ENCODE results near the gene LPIN1. TPM values are rescaled to one million over a fixed set of nuclear protein-coding genes. Genes with fewer than 3 reads are reported as not detected.

LPIN1 gene
- total RNA-seq, 1 donor from 2014 or later: 23.4 TPM

DNA sequence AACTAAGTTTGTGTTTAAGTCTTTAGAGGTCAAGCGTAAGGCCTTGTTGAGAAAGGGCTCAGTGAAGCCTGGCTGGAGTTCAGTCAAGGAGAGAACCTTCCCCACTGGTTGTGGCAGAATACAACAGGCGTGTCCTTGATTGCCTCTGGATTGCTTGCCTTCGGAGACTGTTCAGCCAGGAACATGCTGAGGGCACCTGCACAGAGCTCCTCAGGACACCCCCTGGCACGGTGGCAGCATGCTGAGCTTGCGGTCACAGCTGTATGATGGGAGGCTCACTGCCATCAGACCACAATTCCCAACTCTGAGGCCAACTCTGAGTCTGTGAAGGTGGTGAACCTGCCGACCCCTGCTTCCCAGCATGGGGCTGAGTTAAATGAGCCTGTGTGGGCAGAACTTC, 130.0 kb downstream of the LPIN1 start:
- no peaks in the 10 kb centered on the region for H3K9me3 Mint-ChIP-seq (ENCODE audit: unreplicated experiment)
- H3K4me3 ChIP-seq (ENCODE audit: insufficient read depth, low read depth, low read length): no peak overlapping the region
- TF ChIP-seq EZH2 (IDR thresholded peaks at IDR 0.05; ENCODE audit: insufficient read depth, low read length): no peak
- TF ChIP-seq, protein P1, sequence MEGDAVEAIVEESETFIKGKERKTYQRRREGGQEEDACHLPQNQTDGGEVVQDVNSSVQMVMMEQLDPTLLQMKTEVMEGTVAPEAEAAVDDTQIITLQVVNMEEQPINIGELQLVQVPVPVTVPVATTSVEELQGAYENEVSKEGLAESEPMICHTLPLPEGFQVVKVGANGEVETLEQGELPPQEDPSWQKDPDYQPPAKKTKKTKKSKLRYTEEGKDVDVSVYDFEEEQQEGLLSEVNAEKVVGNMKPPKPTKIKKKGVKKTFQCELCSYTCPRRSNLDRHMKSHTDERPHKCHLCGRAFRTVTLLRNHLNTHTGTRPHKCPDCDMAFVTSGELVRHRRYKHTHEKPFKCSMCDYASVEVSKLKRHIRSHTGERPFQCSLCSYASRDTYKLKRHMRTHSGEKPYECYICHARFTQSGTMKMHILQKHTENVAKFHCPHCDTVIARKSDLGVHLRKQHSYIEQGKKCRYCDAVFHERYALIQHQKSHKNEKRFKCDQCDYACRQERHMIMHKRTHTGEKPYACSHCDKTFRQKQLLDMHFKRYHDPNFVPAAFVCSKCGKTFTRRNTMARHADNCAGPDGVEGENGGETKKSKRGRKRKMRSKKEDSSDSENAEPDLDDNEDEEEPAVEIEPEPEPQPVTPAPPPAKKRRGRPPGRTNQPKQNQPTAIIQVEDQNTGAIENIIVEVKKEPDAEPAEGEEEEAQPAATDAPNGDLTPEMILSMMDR (IDR thresholded peaks at IDR 0.05; ENCODE audit: insufficient read depth, low read depth, low read length): no peak

DNA sequence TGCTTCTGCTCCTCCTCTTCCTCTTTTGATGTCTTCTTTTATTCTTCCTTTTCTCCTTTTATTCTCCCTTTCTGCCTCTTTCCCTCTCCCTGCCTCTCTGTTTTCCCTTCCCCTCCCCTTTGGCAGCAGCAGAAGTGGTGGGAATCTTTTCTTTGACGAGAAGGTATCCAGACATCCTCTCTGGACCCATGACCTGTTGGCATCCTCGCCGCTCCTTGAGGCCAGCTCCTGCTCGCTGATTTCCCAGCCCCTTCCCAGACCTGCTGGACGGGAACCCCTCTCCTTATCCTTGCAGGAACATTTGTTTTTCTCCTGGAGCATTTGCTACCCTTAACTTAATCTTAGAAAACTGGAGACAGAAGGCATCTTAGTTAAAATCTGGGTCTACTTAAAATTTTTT, 130.5 kb downstream of the LPIN1 start:
- Histone ChIP-seq H3K36me3 (ENCODE audit: insufficient read depth, low read length) (no peaks in the 10 kb centered on the region), H3K4me3 (ENCODE audit: insufficient read depth, low read depth, low read length) (no peak overlapping the region), H3K9ac (ENCODE audit: low read length) (no peak overlapping the region), H3K9me3 (ENCODE audit: insufficient read depth, low read depth, low read length) (no peaks in the 10 kb centered on the region), H3K4me2 (ENCODE audit: low read length) (no peak overlapping the region), H4K20me1 (ENCODE audit: insufficient read depth, low read length) (no peaks in the 10 kb centered on the region), H3K4me1 (ENCODE audit: insufficient read depth, low read length) (no peaks in the 10 kb centered on the region), H2AFZ (ENCODE audit: low read depth, low read length) (no peak overlapping the region), H3K27me3 (ENCODE audit: insufficient read depth, low read length) (no peaks in the 10 kb centered on the region), H3K27ac (ENCODE audit: low read depth, low read length) (no peak overlapping the region), H3K79me2 (ENCODE audit: insufficient read depth, low read length) (no peaks in the 10 kb centered on the region)
- no peak for TF ChIP-seq EZH2 (IDR thresholded peaks at IDR 0.05; ENCODE audit: insufficient read depth, low read length)
- DNase-seq (ENCODE audit: low read depth): no peak
- Mint-ChIP-seq H3K36me3 (ENCODE audit: low read depth, unreplicated experiment) (no peaks in the 10 kb centered on the region), H3K27me3 (ENCODE audit: low read depth, unreplicated experiment) (peaks cover 26% of the 10 kb centered on the region), H3K9me3 (ENCODE audit: unreplicated experiment) (no peaks in the 10 kb centered on the region), H3K4me3 (ENCODE audit: unreplicated experiment) (no peak overlapping the region), H3K4me1 (ENCODE audit: low read depth, unreplicated experiment) (no peaks in the 10 kb centered on the region), H3K27ac (ENCODE audit: unreplicated experiment) (no peak overlapping the region)
- FAIRE-seq: no peak

More for the DNA sequence above, 130.0 kb downstream of the LPIN1 start:
- no peaks in the 10 kb centered on the region for H3K36me3 ChIP-seq (ENCODE audit: insufficient read depth, low read length)
- H3K9me3 ChIP-seq (ENCODE audit: insufficient read depth, low read depth, low read length): no peaks in the 10 kb centered on the region
- no peak overlapping the region for H3K4me2 ChIP-seq (ENCODE audit: low read length)
- Mint-ChIP-seq H3K4me3 (ENCODE audit: unreplicated experiment) (no peak overlapping the region), H3K36me3 (ENCODE audit: low read depth, unreplicated experiment) (no peaks in the 10 kb centered on the region), H3K27ac (ENCODE audit: unreplicated experiment) (no peak overlapping the region), H3K4me1 (ENCODE audit: low read depth, unreplicated experiment) (no peaks in the 10 kb centered on the region), H3K27me3 (ENCODE audit: low read depth, unreplicated experiment) (peaks cover 26% of the 10 kb centered on the region)
- FAIRE-seq (no peak), DNase-seq (ENCODE audit: low read depth) (no peak)
- no peak overlapping the region for H3K9ac ChIP-seq (ENCODE audit: low read length)
- no peaks in the 10 kb centered on the region for H4K20me1 ChIP-seq (ENCODE audit: insufficient read depth, low read length)
- H2AFZ ChIP-seq (ENCODE audit: low read depth, low read length): no peak overlapping the region
- H3K27me3 ChIP-seq (ENCODE audit: insufficient read depth, low read length): no peaks in the 10 kb centered on the region
- no peaks in the 10 kb centered on the region for H3K79me2 ChIP-seq (ENCODE audit: insufficient read depth, low read length)
- H3K4me1 ChIP-seq (ENCODE audit: insufficient read depth, low read length): no peaks in the 10 kb centered on the region
- no peak overlapping the region for H3K27ac ChIP-seq (ENCODE audit: low read depth, low read length)

Small RNA genes lying within 50 kb of the gene (microRNA-seq; reads per million reads assigned to microRNA genes)
- gene MIR4262 (not detected), gene MIR548S (not detected)

Other genes starting within 250 kb of the LPIN1 start
- 9.3 and 14.5 TPM in 2 replicates for gene GREB1, start 212.6 kb upstream of the LPIN1 start, total RNA-seq
- gene NTSR2, start 76.4 kb upstream of the LPIN1 start, total RNA-seq: not detected in 2 replicates